ENCODE measurements around the gene SGSM1. TPM values are rescaled to one million over a fixed set of nuclear protein-coding genes. Genes with fewer than 3 reads are reported as not detected.
A peak's percentile ranks its signal among the peaks of the same experiment; 100 is the strongest.

The SGSM1 gene
- total RNA-seq, 3 donors from 2014 or later, result 2.0 to 6.5 (median 3.0) TPM

- Histone ChIP-seq H3K4me1 (ENCODE audit: low read depth) (no peaks in the 10 kb centered on the region), H3K36me3 (ENCODE audit: low read depth) (no peaks in the 10 kb centered on the region), H3K9me3 (no peaks in the 10 kb centered on the region), H3K4me3 (no peak overlapping the region)
- ATAC-seq, result no peak
- DNase-seq, result no peak
- intact Hi-C loops (cut with DNase I, micrococcal nuclease), result no loop called here
- no peak for TF ChIP-seq CTCF (IDR thresholded peaks at IDR 0.05)
Observed at GRCh38 chr22:24920029-24920428, 114.0 kb downstream of the SGSM1 start.

- H3K4me1 ChIP-seq (ENCODE audit: low read depth), result no peaks in the 10 kb centered on the region
- no peak overlapping the region for H3K4me3 ChIP-seq
- no peak for TF ChIP-seq CTCF (IDR thresholded peaks at IDR 0.05)
- ATAC-seq, result no peak
- H3K9me3 ChIP-seq, result no peaks in the 10 kb centered on the region
- H3K36me3 ChIP-seq (ENCODE audit: low read depth), result no peaks in the 10 kb centered on the region
- intact Hi-C loops (cut with DNase I, micrococcal nuclease), result no loop called here
- no peak for DNase-seq
Observed at GRCh38 chr22:24925586-24926427, 119.8 kb downstream of the SGSM1 start.

- ATAC-seq, result no peak
- TF ChIP-seq CTCF (IDR thresholded peaks at IDR 0.05), result no peak
- Histone ChIP-seq H3K4me3 (no peak overlapping the region), H3K9me3 (no peaks in the 10 kb centered on the region), H3K36me3 (ENCODE audit: low read depth) (no peaks in the 10 kb centered on the region), H3K4me1 (ENCODE audit: low read depth) (no peaks in the 10 kb centered on the region)
- DNase-seq, result no peak
- intact Hi-C loops (cut with DNase I, micrococcal nuclease), result no loop called here
Observed at GRCh38 chr22:24926428-24926725, 120.4 kb downstream of the SGSM1 start.

GRCh38 chr22:24926849-24927579 lies 121.0 kb downstream of the SGSM1 start:
- intact Hi-C loops (cut with DNase I, micrococcal nuclease), result no loop called here
- TF ChIP-seq CTCF (IDR thresholded peaks at IDR 0.05), result no peak
- H3K4me3 ChIP-seq, result no peak overlapping the region
- peak; percentile 69 for ATAC-seq
- no peaks in the 10 kb centered on the region for H3K4me1 ChIP-seq (ENCODE audit: low read depth)
- no peaks in the 10 kb centered on the region for H3K36me3 ChIP-seq (ENCODE audit: low read depth)
- no peak for DNase-seq
- no peaks in the 10 kb centered on the region for H3K9me3 ChIP-seq

GRCh38 chr22:24928322-24928721 lies 122.3 kb downstream of the SGSM1 start:
- Histone ChIP-seq H3K4me1 (ENCODE audit: low read depth) (no peaks in the 10 kb centered on the region), H3K4me3 (no peak overlapping the region), H3K36me3 (ENCODE audit: low read depth) (no peaks in the 10 kb centered on the region), H3K9me3 (no peaks in the 10 kb centered on the region)
- no peak for TF ChIP-seq CTCF (IDR thresholded peaks at IDR 0.05)
- ATAC-seq, result peak; percentile 70
- DNase-seq, result no peak
- intact Hi-C loops (cut with DNase I, micrococcal nuclease), result no loop called here

Data from mucosa of descending colon (tissue), 3 donors.